ENCODE data around the gene RAB3IP.
"Not testable (repeated sequence)": the region's sequence is repeated elsewhere in the genome, so short reads cannot be mapped to it uniquely, and the experiment has no call there.

Gene RAB3IP

GRCh38 chr12:69846976-69847375 lies 108.3 kb downstream of the RAB3IP start:
- no peaks in the 10 kb centered on the region for H3K36me3 ChIP-seq (ENCODE audit: control insufficient read depth, insufficient read depth, low read length)
- no peak for DNase-seq
- no peak overlapping the region for H3K23ac ChIP-seq (ENCODE audit: low read length)
- H3K27ac ChIP-seq (ENCODE audit: low read depth, low read length), result no peak overlapping the region
- no peak overlapping the region for H2BK15ac ChIP-seq (replicated peaks; ENCODE audit: low read depth)
- H4K5ac ChIP-seq (ENCODE audit: low read length), result no peak overlapping the region
- H3K27me3 ChIP-seq (ENCODE audit: insufficient read depth, low read length, poor library complexity), result no peaks in the 10 kb centered on the region
- H3K4ac ChIP-seq (ENCODE audit: low read depth, low read length), result no peak overlapping the region
- no peak overlapping the region for H2BK5ac ChIP-seq (ENCODE audit: low read length)
- no peak overlapping the region for H2AK5ac ChIP-seq (ENCODE audit: low read length)
- no peak overlapping the region for H3K18ac ChIP-seq (ENCODE audit: low read length)
- no peaks in the 10 kb centered on the region for H3K4me1 ChIP-seq (ENCODE audit: control insufficient read depth, low read depth, low read length)
- no peak overlapping the region for H3K9ac ChIP-seq (ENCODE audit: low read length)
- H3K4me2 ChIP-seq (ENCODE audit: low read length), result no peak overlapping the region
- H3K79me1 ChIP-seq (ENCODE audit: low read length), result no peaks in the 10 kb centered on the region
- no peaks in the 10 kb centered on the region for H3K79me2 ChIP-seq (ENCODE audit: control insufficient read depth, insufficient read depth, low read length)
- H2BK120ac ChIP-seq (ENCODE audit: low read depth, low read length), result no peak overlapping the region
- H4K8ac ChIP-seq (ENCODE audit: low read depth, low read length), result no peak overlapping the region
- H3K56ac ChIP-seq (ENCODE audit: low read length), result no peak overlapping the region
- H3K4me3 ChIP-seq (ENCODE audit: low read length), result no peak overlapping the region

- Histone ChIP-seq H2BK15ac (replicated peaks; ENCODE audit: low read depth) (no peak overlapping the region), H2BK120ac (ENCODE audit: low read depth, low read length) (no peak overlapping the region), H3K27me3 (ENCODE audit: insufficient read depth, low read length, poor library complexity) (no peaks in the 10 kb centered on the region), H3K9ac (ENCODE audit: low read length) (no peak overlapping the region), H3K4me3 (ENCODE audit: low read length) (no peak overlapping the region), H3K23ac (ENCODE audit: low read length) (no peak overlapping the region), H3K79me1 (ENCODE audit: low read length) (no peaks in the 10 kb centered on the region), H3K79me2 (ENCODE audit: control insufficient read depth, insufficient read depth, low read length) (no peaks in the 10 kb centered on the region), H3K56ac (ENCODE audit: low read length) (no peak overlapping the region), H2AK5ac (ENCODE audit: low read length) (no peak overlapping the region), H2BK5ac (ENCODE audit: low read length) (no peak overlapping the region), H4K5ac (ENCODE audit: low read length) (no peak overlapping the region), H3K4me1 (ENCODE audit: control insufficient read depth, low read depth, low read length) (no peaks in the 10 kb centered on the region), H3K18ac (ENCODE audit: low read length) (no peak overlapping the region), H3K36me3 (ENCODE audit: control insufficient read depth, insufficient read depth, low read length) (no peaks in the 10 kb centered on the region), H4K8ac (ENCODE audit: low read depth, low read length) (no peak overlapping the region), H3K4ac (ENCODE audit: low read depth, low read length) (no peak overlapping the region), H3K4me2 (ENCODE audit: low read length) (no peak overlapping the region), H3K27ac (ENCODE audit: low read depth, low read length) (no peak overlapping the region)
- no CpG with 5 or more reads among the region's 2 CpGs for WGBS (ENCODE audit: extremely low coverage, insufficient coverage, low lambda C conversion rate)
- DNase-seq, result no peak
Observed at GRCh38 chr12:69851976-69852375, 113.3 kb downstream of the RAB3IP start.

- not testable (repeated sequence) for H3K27me3 ChIP-seq (ENCODE audit: insufficient read depth, low read length, poor library complexity); H3K4me1 ChIP-seq (ENCODE audit: control insufficient read depth, low read depth, low read length); H3K23ac ChIP-seq (ENCODE audit: low read length); H4K8ac ChIP-seq (ENCODE audit: low read depth, low read length); H3K18ac ChIP-seq (ENCODE audit: low read length); DNase-seq; H2BK5ac ChIP-seq (ENCODE audit: low read length); H3K4ac ChIP-seq (ENCODE audit: low read depth, low read length); H3K9ac ChIP-seq (ENCODE audit: low read length); H3K79me2 ChIP-seq (ENCODE audit: control insufficient read depth, insufficient read depth, low read length); H3K79me1 ChIP-seq (ENCODE audit: low read length); H2BK120ac ChIP-seq (ENCODE audit: low read depth, low read length); H3K56ac ChIP-seq (ENCODE audit: low read length); H2BK15ac ChIP-seq (replicated peaks; ENCODE audit: low read depth); H3K4me2 ChIP-seq (ENCODE audit: low read length); H4K5ac ChIP-seq (ENCODE audit: low read length); H3K4me3 ChIP-seq (ENCODE audit: low read length); H3K27ac ChIP-seq (ENCODE audit: low read depth, low read length); H2AK5ac ChIP-seq (ENCODE audit: low read length); H3K36me3 ChIP-seq (ENCODE audit: control insufficient read depth, insufficient read depth, low read length)
- no CpG with 5 or more reads among the region's 61 CpGs for WGBS (ENCODE audit: extremely low coverage, insufficient coverage, low lambda C conversion rate)
Observed at GRCh38 chr12:69853176-69853961, 114.7 kb downstream of the RAB3IP start.

- no peak overlapping the region for H2BK5ac ChIP-seq (ENCODE audit: low read length)
- H2BK120ac ChIP-seq (ENCODE audit: low read depth, low read length), result no peak overlapping the region
- H3K4me2 ChIP-seq (ENCODE audit: low read length), result no peak overlapping the region
- no peak overlapping the region for H4K8ac ChIP-seq (ENCODE audit: low read depth, low read length)
- no peaks in the 10 kb centered on the region for H3K4me1 ChIP-seq (ENCODE audit: control insufficient read depth, low read depth, low read length)
- no peaks in the 10 kb centered on the region for H3K27me3 ChIP-seq (ENCODE audit: insufficient read depth, low read length, poor library complexity)
- no peak overlapping the region for H3K4ac ChIP-seq (ENCODE audit: low read depth, low read length)
- no peak overlapping the region for H3K23ac ChIP-seq (ENCODE audit: low read length)
- H3K9ac ChIP-seq (ENCODE audit: low read length), result no peak overlapping the region
- H3K36me3 ChIP-seq (ENCODE audit: control insufficient read depth, insufficient read depth, low read length), result no peaks in the 10 kb centered on the region
- H3K4me3 ChIP-seq (ENCODE audit: low read length), result no peak overlapping the region
- no peak overlapping the region for H2AK5ac ChIP-seq (ENCODE audit: low read length)
- no peak overlapping the region for H3K18ac ChIP-seq (ENCODE audit: low read length)
- no peak overlapping the region for H3K27ac ChIP-seq (ENCODE audit: low read depth, low read length)
- DNase-seq, result no peak
- no peak overlapping the region for H4K5ac ChIP-seq (ENCODE audit: low read length)
- no peaks in the 10 kb centered on the region for H3K79me2 ChIP-seq (ENCODE audit: control insufficient read depth, insufficient read depth, low read length)
- no peaks in the 10 kb centered on the region for H3K79me1 ChIP-seq (ENCODE audit: low read length)
- H3K56ac ChIP-seq (ENCODE audit: low read length), result no peak overlapping the region
- no peak overlapping the region for H2BK15ac ChIP-seq (replicated peaks; ENCODE audit: low read depth)
- WGBS (ENCODE audit: extremely low coverage, insufficient coverage, low lambda C conversion rate), result no CpG with 5 or more reads among the region's 4 CpGs
Observed at GRCh38 chr12:69866698-69867097, 128.0 kb downstream of the RAB3IP start.

GRCh38 chr12:69868695-69869094 lies 130.0 kb downstream of the RAB3IP start:
- Histone ChIP-seq H3K79me1 (ENCODE audit: low read length) (no peaks in the 10 kb centered on the region), H2BK5ac (ENCODE audit: low read length) (no peak overlapping the region), H3K9ac (ENCODE audit: low read length) (no peak overlapping the region), H3K56ac (ENCODE audit: low read length) (no peak overlapping the region), H3K79me2 (ENCODE audit: control insufficient read depth, insufficient read depth, low read length) (no peaks in the 10 kb centered on the region), H3K23ac (ENCODE audit: low read length) (no peak overlapping the region), H2BK120ac (ENCODE audit: low read depth, low read length) (no peak overlapping the region), H3K27me3 (ENCODE audit: insufficient read depth, low read length, poor library complexity) (no peaks in the 10 kb centered on the region), H3K4me3 (ENCODE audit: low read length) (no peak overlapping the region), H3K36me3 (ENCODE audit: control insufficient read depth, insufficient read depth, low read length) (no peaks in the 10 kb centered on the region), H4K8ac (ENCODE audit: low read depth, low read length) (no peak overlapping the region), H2AK5ac (ENCODE audit: low read length) (no peak overlapping the region), H3K4me1 (ENCODE audit: control insufficient read depth, low read depth, low read length) (no peaks in the 10 kb centered on the region), H3K27ac (ENCODE audit: low read depth, low read length) (no peak overlapping the region), H4K5ac (ENCODE audit: low read length) (no peak overlapping the region), H3K4ac (ENCODE audit: low read depth, low read length) (no peak overlapping the region), H3K4me2 (ENCODE audit: low read length) (no peak overlapping the region), H3K18ac (ENCODE audit: low read length) (no peak overlapping the region), H2BK15ac (replicated peaks; ENCODE audit: low read depth) (no peak overlapping the region)
- DNase-seq, result no peak
- no CpG with 5 or more reads among the region's 9 CpGs for WGBS (ENCODE audit: extremely low coverage, insufficient coverage, low lambda C conversion rate)

- DNase-seq, result no peak
- Histone ChIP-seq H3K36me3 (ENCODE audit: control insufficient read depth, insufficient read depth, low read length) (no peaks in the 10 kb centered on the region), H2BK120ac (ENCODE audit: low read depth, low read length) (no peak overlapping the region), H3K4ac (ENCODE audit: low read depth, low read length) (no peak overlapping the region), H3K27ac (ENCODE audit: low read depth, low read length) (no peak overlapping the region), H3K27me3 (ENCODE audit: insufficient read depth, low read length, poor library complexity) (no peaks in the 10 kb centered on the region), H3K23ac (ENCODE audit: low read length) (no peak overlapping the region), H3K4me3 (ENCODE audit: low read length) (no peak overlapping the region), H3K4me1 (ENCODE audit: control insufficient read depth, low read depth, low read length) (no peaks in the 10 kb centered on the region), H4K8ac (ENCODE audit: low read depth, low read length) (no peak overlapping the region), H3K4me2 (ENCODE audit: low read length) (no peak overlapping the region), H2BK15ac (replicated peaks; ENCODE audit: low read depth) (no peak overlapping the region), H3K79me1 (ENCODE audit: low read length) (no peaks in the 10 kb centered on the region), H3K18ac (ENCODE audit: low read length) (no peak overlapping the region), H3K79me2 (ENCODE audit: control insufficient read depth, insufficient read depth, low read length) (no peaks in the 10 kb centered on the region), H2AK5ac (ENCODE audit: low read length) (no peak overlapping the region), H4K5ac (ENCODE audit: low read length) (no peak overlapping the region), H3K9ac (ENCODE audit: low read length) (no peak overlapping the region), H3K56ac (ENCODE audit: low read length) (no peak overlapping the region), H2BK5ac (ENCODE audit: low read length) (no peak overlapping the region)
- no CpG with 5 or more reads among the region's 3 CpGs for WGBS (ENCODE audit: extremely low coverage, insufficient coverage, low lambda C conversion rate)
Observed at GRCh38 chr12:69872804-69873203, 134.1 kb downstream of the RAB3IP start.

Measured in mesendoderm (in vitro differentiated cells).